SK-N-SH treated with all-trans-retinoic acid at 6 μM for 48 hours (cell line): ENCODE data around the gene NFKB1.

Source experiments
- ARNTL ChIP-seq: fragments of 450-650 bp; formaldehyde crosslinking; IDR thresholded peaks from 2 replicates; pipeline ENCODE4 v1.5.0; 2020; ENCODE audit warnings: low read depth, mild to moderate bottlenecking, moderate library complexity, borderline replicate concordance
- BACH2 ChIP-seq: fragments of 250-450 bp; sonication (Bioruptor Pico); IDR thresholded peaks from 2 replicates; pipeline ENCODE4 v1.9.0; 2021; ENCODE audit warnings: mild to moderate bottlenecking, borderline replicate concordance
- GLIS3 ChIP-seq: fragments of 250-450 bp; sonication (Bioruptor Pico); IDR thresholded peaks from 2 replicates; pipeline ENCODE4 v1.5.0; 2020; ENCODE audit warnings: mild to moderate bottlenecking, moderate library complexity
- OSR1 ChIP-seq: fragments of 250-450 bp; sonication (Bioruptor Pico); IDR thresholded peaks from 2 replicates; pipeline ENCODE4 v1.8.0; 2022; ENCODE audit warnings: moderate library complexity, mild to moderate bottlenecking, inconsistent platforms
- TCF4 ChIP-seq: fragments of 250-450 bp; sonication (Bioruptor Pico); IDR thresholded peaks from 2 replicates; pipeline ENCODE4 v1.8.0; 2021; ENCODE audit warnings: mild to moderate bottlenecking, moderate library complexity, borderline replicate concordance
- TSHZ2 ChIP-seq: fragments of 250-450 bp; sonication (Bioruptor Pico); IDR thresholded peaks from 2 replicates; pipeline ENCODE4 v1.5.0; 2020; ENCODE audit warnings: mild to moderate bottlenecking, moderate library complexity
- ZC3H10 ChIP-seq: fragments of 250-450 bp; sonication (Bioruptor Pico); IDR thresholded peaks from 2 replicates; pipeline ENCODE4 v1.5.1; 2021; ENCODE audit warnings: mild to moderate bottlenecking, moderate library complexity
- ZFP3 ChIP-seq: fragments of 250-450 bp; sonication (Bioruptor Pico); IDR thresholded peaks from 2 replicates; pipeline ENCODE4 v1.5.0; 2020; ENCODE audit warnings: mild to moderate bottlenecking, moderate library complexity
- ZFP30 ChIP-seq: fragments of 450-650 bp; formaldehyde crosslinking; IDR thresholded peaks from 2 replicates; pipeline ENCODE4 v1.5.0; 2022; ENCODE audit warnings: mild to moderate bottlenecking, moderate library complexity
- ZNF8 ChIP-seq: fragments of 450-650 bp; formaldehyde crosslinking; IDR thresholded peaks from 2 replicates; pipeline ENCODE4 v1.5.0; 2020; ENCODE audit warnings: mild to moderate bottlenecking, moderate library complexity

DNA sequence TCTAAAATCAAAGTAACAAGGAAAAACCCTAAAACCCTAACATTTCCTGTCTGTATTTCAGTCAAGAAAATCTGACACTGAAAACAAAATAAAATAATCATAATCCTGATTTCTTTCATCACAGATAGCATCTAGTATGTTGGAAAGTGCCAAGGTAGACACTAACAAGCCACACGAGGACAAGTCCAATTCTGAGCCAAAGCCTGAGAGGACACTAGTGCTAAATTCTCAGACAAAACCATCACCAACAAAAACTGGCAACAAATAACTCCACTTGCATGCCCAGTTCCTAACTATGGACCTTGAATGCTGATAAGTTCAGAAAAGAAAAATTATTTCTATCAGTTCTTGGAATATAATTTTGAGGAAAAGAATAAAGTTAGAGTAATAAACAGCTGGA, 146.0 kb downstream of the NFKB1 start:
- TF ChIP-seq BACH2 (no peak), OSR1 (CRISPR knock-in tag) (no peak), TSHZ2 (no peak), ZC3H10 (no peak), ZFP30 (CRISPR knock-in tag) (no peak), ZFP3 (no peak), ARNTL (no peak), TCF4 (CRISPR knock-in tag) (no peak), GLIS3 (CRISPR knock-in tag) (no peak), ZNF8 (CRISPR knock-in tag) (no peak)
